ENCODE measurements around the gene CA10. TPM values are rescaled to one million over a fixed set of nuclear protein-coding genes. Genes with fewer than 3 reads are reported as not detected.

Gene CA10
- total RNA-seq, 1 experiment from 2014 or later = not detected

GRCh38 chr17:51999654-52000053 lies 158.9 kb downstream of the CA10 start:
- in situ Hi-C loops (cut with HindIII; ENCODE audit: low pct_unique_long_range_greater_than_20kb, low sequenced_read_pairs) = no loop called here
- no peak for DNase-seq (ENCODE audit: low read depth)

GRCh38 chr17:51997723-51998122 lies 160.8 kb downstream of the CA10 start:
- in situ Hi-C loops (cut with HindIII; ENCODE audit: low pct_unique_long_range_greater_than_20kb, low sequenced_read_pairs) = no loop called here
- no peak for DNase-seq (ENCODE audit: low read depth)

- in situ Hi-C loops (cut with HindIII; ENCODE audit: low pct_unique_long_range_greater_than_20kb, low sequenced_read_pairs) = no loop called here
Measured at GRCh38 chr17:51995797-51996403, 162.6 kb downstream of the CA10 start.

GRCh38 chr17:51992864-51993416 lies 165.6 kb downstream of the CA10 start:
- in situ Hi-C loops (cut with HindIII; ENCODE audit: low pct_unique_long_range_greater_than_20kb, low sequenced_read_pairs) = no loop called here
- DNase-seq (ENCODE audit: low read depth) = no peak

More at GRCh38 chr17:51995797-51996403, 162.6 kb downstream of the CA10 start:
- peak; percentile 2 for DNase-seq (ENCODE audit: low read depth)

GRCh38 chr17:51971121-51971520 lies 187.4 kb downstream of the CA10 start:
- DNase-seq (ENCODE audit: low read depth) = no peak
- in situ Hi-C loops (cut with HindIII; ENCODE audit: low pct_unique_long_range_greater_than_20kb, low sequenced_read_pairs) = no loop called here

- in situ Hi-C loops (cut with HindIII; ENCODE audit: low pct_unique_long_range_greater_than_20kb, low sequenced_read_pairs) = no loop called here
- DNase-seq (ENCODE audit: low read depth) = no peak
Measured at GRCh38 chr17:51961689-51962088, 196.8 kb downstream of the CA10 start.

- no peak for DNase-seq (ENCODE audit: low read depth)
- in situ Hi-C loops (cut with HindIII; ENCODE audit: low pct_unique_long_range_greater_than_20kb, low sequenced_read_pairs) = no loop called here
Measured at GRCh38 chr17:51957786-51958185, 200.7 kb downstream of the CA10 start.

- in situ Hi-C loops (cut with HindIII; ENCODE audit: low pct_unique_long_range_greater_than_20kb, low sequenced_read_pairs) = no loop called here
- no peak for DNase-seq (ENCODE audit: low read depth)
Measured at GRCh38 chr17:51955245-51955644, 203.3 kb downstream of the CA10 start.

GRCh38 chr17:51954232-51954765 lies 204.2 kb downstream of the CA10 start:
- DNase-seq (ENCODE audit: low read depth) = no peak
- in situ Hi-C loops (cut with HindIII; ENCODE audit: low pct_unique_long_range_greater_than_20kb, low sequenced_read_pairs) = no loop called here

- in situ Hi-C loops (cut with HindIII; ENCODE audit: low pct_unique_long_range_greater_than_20kb, low sequenced_read_pairs) = no loop called here
- no peak for DNase-seq (ENCODE audit: low read depth)
Measured at GRCh38 chr17:51951741-51952140, 206.8 kb downstream of the CA10 start.

GRCh38 chr17:51948128-51948527 lies 210.4 kb downstream of the CA10 start:
- in situ Hi-C loops (cut with HindIII; ENCODE audit: low pct_unique_long_range_greater_than_20kb, low sequenced_read_pairs) = no loop called here
- DNase-seq (ENCODE audit: low read depth) = peak; percentile 6

GRCh38 chr17:51947160-51947735 lies 211.3 kb downstream of the CA10 start:
- no peak for DNase-seq (ENCODE audit: low read depth)
- in situ Hi-C loops (cut with HindIII; ENCODE audit: low pct_unique_long_range_greater_than_20kb, low sequenced_read_pairs) = no loop called here

GRCh38 chr17:51946311-51946710 lies 212.2 kb downstream of the CA10 start:
- in situ Hi-C loops (cut with HindIII; ENCODE audit: low pct_unique_long_range_greater_than_20kb, low sequenced_read_pairs) = no loop called here
- no peak for DNase-seq (ENCODE audit: low read depth)

- in situ Hi-C loops (cut with HindIII; ENCODE audit: low pct_unique_long_range_greater_than_20kb, low sequenced_read_pairs) = no loop called here
Measured at GRCh38 chr17:51941272-51941671, 217.2 kb downstream of the CA10 start.

GRCh38 chr17:51937264-51937663 lies 221.2 kb downstream of the CA10 start:
- DNase-seq (ENCODE audit: low read depth) = no peak
- in situ Hi-C loops (cut with HindIII; ENCODE audit: low pct_unique_long_range_greater_than_20kb, low sequenced_read_pairs) = no loop called here

More at GRCh38 chr17:51941272-51941671, 217.2 kb downstream of the CA10 start:
- DNase-seq (ENCODE audit: low read depth) = no peak

- no peak for DNase-seq (ENCODE audit: low read depth)
- in situ Hi-C loops (cut with HindIII; ENCODE audit: low pct_unique_long_range_greater_than_20kb, low sequenced_read_pairs) = no loop called here
Measured at GRCh38 chr17:51935477-51935876, 223.0 kb downstream of the CA10 start.

GRCh38 chr17:51933647-51934046 lies 224.9 kb downstream of the CA10 start:
- in situ Hi-C loops (cut with HindIII; ENCODE audit: low pct_unique_long_range_greater_than_20kb, low sequenced_read_pairs) = no loop called here
- DNase-seq (ENCODE audit: low read depth) = no peak

GRCh38 chr17:51926448-51926847 lies 232.1 kb downstream of the CA10 start:
- in situ Hi-C loops (cut with HindIII; ENCODE audit: low pct_unique_long_range_greater_than_20kb, low sequenced_read_pairs) = no loop called here
- DNase-seq (ENCODE audit: low read depth) = no peak

- in situ Hi-C loops (cut with HindIII; ENCODE audit: low pct_unique_long_range_greater_than_20kb, low sequenced_read_pairs) = no loop called here
- no peak for DNase-seq (ENCODE audit: low read depth)
Measured at GRCh38 chr17:51921500-51921899, 237.0 kb downstream of the CA10 start.

GRCh38 chr17:51914577-51914976 lies 243.9 kb downstream of the CA10 start:
- in situ Hi-C loops (cut with HindIII; ENCODE audit: low pct_unique_long_range_greater_than_20kb, low sequenced_read_pairs) = no loop called here
- DNase-seq (ENCODE audit: low read depth) = no peak
